MM.1S (cell line): ENCODE results near the gene TUT1.
A peak's percentile ranks its signal among the peaks of the same experiment; 100 is the strongest.

ENCODE experiments used
- DNase-seq: peaks from one replicate; pipeline ENCODE4 v3.0.0-alpha.2; 2015
- H2AFZ ChIP-seq: fragments of 300-600 bp; sonication (generic); 2 replicates; pipeline ENCODE4 v1.6.0; 2016; ENCODE audit warnings: antibody characterized with exemption, low read length
- H3F3A ChIP-seq: fragments of 300-600 bp; sonication (generic); 2 replicates; pipeline ENCODE4 v1.6.1; 2016; ENCODE audit warnings: mild to moderate bottlenecking, antibody characterized with exemption, low read length, moderate library complexity, mixed read lengths; ENCODE audit not compliant: insufficient read depth
- H3K27ac ChIP-seq: fragments of 300-600 bp; sonication (generic); 2 replicates; pipeline ENCODE4 v1.5.1; 2016; ENCODE audit warnings: mild to moderate bottlenecking, low read length
- H3K27me3 ChIP-seq: fragments of 300-600 bp; sonication (generic); replicated peaks from 2 replicates; pipeline ENCODE4 v1.6.0; 2016; ENCODE audit warnings: low read length; ENCODE audit not compliant: insufficient read depth
- H3K36me3 ChIP-seq: fragments of 300-600 bp; sonication (generic); replicated peaks from 2 replicates; pipeline ENCODE4 v1.6.1; 2016; ENCODE audit warnings: mild to moderate bottlenecking, low read length, mixed read lengths; ENCODE audit not compliant: insufficient read depth
- H3K4me1 ChIP-seq: fragments of 300-600 bp; sonication (generic); 2 replicates; pipeline ENCODE4 v1.6.1; 2016; ENCODE audit warnings: low read length, mixed read lengths
- H3K4me2 ChIP-seq: fragments of 300-600 bp; sonication (generic); 2 replicates; pipeline ENCODE4 v1.6.0; 2016; ENCODE audit warnings: low read depth, low read length
- H3K4me3 ChIP-seq: fragments of 300-600 bp; sonication (generic); 2 replicates; pipeline ENCODE4 v1.5.1; 2016; ENCODE audit warnings: low read length, mixed read lengths
- H3K79me2 ChIP-seq: fragments of 300-600 bp; sonication (generic); 2 replicates; pipeline ENCODE4 v1.6.1; 2016; ENCODE audit warnings: mixed run types, low read length, mixed read lengths
- H3K9ac ChIP-seq: fragments of 300-600 bp; sonication (generic); 2 replicates; pipeline ENCODE4 v1.6.1; 2016; ENCODE audit warnings: low read length, mixed read lengths
- H3K9me2 ChIP-seq: fragments of 300-600 bp; sonication (generic); replicated peaks from 2 replicates; pipeline ENCODE4 v1.6.1; 2016; ENCODE audit warnings: mild to moderate bottlenecking, low read length, mixed read lengths; ENCODE audit not compliant: insufficient read depth
- H3K9me3 ChIP-seq: fragments of 300-600 bp; sonication (generic); replicated peaks from 2 replicates; pipeline ENCODE4 v1.6.1; 2016; ENCODE audit warnings: mild to moderate bottlenecking, low read length, mixed read lengths; ENCODE audit not compliant: insufficient read depth
- H4K20me1 ChIP-seq: fragments of 300-600 bp; sonication (generic); 2 replicates; pipeline ENCODE4 v1.6.1; 2016; ENCODE audit warnings: mild to moderate bottlenecking, low read length, moderate library complexity, mixed read lengths; ENCODE audit not compliant: insufficient read depth
- EZH2 ChIP-seq: fragments of 300-600 bp; sonication (generic); optimal IDR thresholded peaks from 2 replicates; pipeline ENCODE3; 2017; ENCODE audit warnings: low read depth, mild to moderate bottlenecking, antibody characterized with exemption, low read length, mixed read lengths
- EZH2phosphoT487 ChIP-seq: fragments of 300-600 bp; sonication (generic); IDR thresholded peaks from 2 replicates; pipeline ENCODE4 v1.6.1; 2018; ENCODE audit warnings: antibody characterized with exemption, low read length
- TF ChIP-seq, protein P1 (sequence below): fragments of 300-600 bp; sonication (generic); IDR thresholded peaks from 2 replicates; pipeline ENCODE4 v1.5.1; 2016; ENCODE audit warnings: antibody characterized with exemption, low read length, mixed read lengths

Gene TUT1

DNA sequence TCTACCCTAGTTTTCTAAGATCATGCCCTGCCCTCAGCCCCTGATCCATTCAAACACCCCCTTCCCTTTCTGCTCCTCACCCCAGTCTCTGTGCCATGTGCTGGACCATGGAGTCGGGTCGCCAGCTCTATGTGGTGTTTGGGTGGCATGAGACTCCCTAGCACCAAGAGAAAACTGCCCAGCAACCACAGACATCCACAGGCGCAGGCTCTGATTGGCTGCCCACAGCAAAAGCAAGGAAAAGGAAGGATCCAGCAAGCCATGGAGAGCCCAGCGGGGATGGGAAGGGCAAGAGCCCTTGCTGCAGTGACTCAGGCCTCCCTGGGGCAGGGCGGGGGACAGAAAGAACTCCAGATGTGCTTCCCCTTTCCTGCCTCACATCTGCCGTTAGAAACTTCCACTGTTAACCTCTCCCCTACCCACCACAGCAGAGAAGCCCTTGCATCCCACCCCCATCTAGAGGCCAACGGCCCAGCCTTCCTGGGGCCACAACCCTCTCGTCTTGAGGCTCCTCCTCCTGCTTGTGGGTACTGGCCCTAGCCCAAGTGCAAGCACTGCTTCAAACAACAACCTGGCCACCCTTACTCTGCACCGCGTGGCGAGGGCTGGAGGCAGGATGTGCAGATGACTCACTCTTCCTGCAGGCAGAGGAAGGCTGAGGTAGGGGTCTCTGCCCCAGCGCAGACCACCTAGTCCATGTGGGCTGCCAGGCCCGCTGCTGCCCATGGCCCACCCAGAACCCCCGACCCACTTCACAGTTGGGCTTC is 35.0 kb downstream of the TUT1 start:
- no peaks in the 10 kb centered on the region for H3K9me2 ChIP-seq
- TF ChIP-seq EZH2: no peak
- TF ChIP-seq, protein P1, sequence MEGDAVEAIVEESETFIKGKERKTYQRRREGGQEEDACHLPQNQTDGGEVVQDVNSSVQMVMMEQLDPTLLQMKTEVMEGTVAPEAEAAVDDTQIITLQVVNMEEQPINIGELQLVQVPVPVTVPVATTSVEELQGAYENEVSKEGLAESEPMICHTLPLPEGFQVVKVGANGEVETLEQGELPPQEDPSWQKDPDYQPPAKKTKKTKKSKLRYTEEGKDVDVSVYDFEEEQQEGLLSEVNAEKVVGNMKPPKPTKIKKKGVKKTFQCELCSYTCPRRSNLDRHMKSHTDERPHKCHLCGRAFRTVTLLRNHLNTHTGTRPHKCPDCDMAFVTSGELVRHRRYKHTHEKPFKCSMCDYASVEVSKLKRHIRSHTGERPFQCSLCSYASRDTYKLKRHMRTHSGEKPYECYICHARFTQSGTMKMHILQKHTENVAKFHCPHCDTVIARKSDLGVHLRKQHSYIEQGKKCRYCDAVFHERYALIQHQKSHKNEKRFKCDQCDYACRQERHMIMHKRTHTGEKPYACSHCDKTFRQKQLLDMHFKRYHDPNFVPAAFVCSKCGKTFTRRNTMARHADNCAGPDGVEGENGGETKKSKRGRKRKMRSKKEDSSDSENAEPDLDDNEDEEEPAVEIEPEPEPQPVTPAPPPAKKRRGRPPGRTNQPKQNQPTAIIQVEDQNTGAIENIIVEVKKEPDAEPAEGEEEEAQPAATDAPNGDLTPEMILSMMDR: no peak
- TF ChIP-seq EZH2phosphoT487: no peak
- peak overlapping the region; percentile 29; the same call in 1 of the 2 replicates for H3K4me3 ChIP-seq
- H3K27me3 ChIP-seq: no peaks in the 10 kb centered on the region
- H3K9ac ChIP-seq: peak overlapping the region; percentile 91
- H3F3A ChIP-seq: peaks cover 70% of the 10 kb centered on the region
- H2AFZ ChIP-seq: peak overlapping the region; percentile 13; the same call in 1 of the 2 replicates
- no peaks in the 10 kb centered on the region for H4K20me1 ChIP-seq
- H3K4me1 ChIP-seq: peaks cover 81% of the 10 kb centered on the region
- no peaks in the 10 kb centered on the region for H3K9me3 ChIP-seq
- no peaks in the 10 kb centered on the region for H3K36me3 ChIP-seq
- H3K79me2 ChIP-seq: peaks cover 19% of the 10 kb centered on the region
- H3K27ac ChIP-seq: peak overlapping the region; percentile 99
- DNase-seq: peak; percentile 85
- peak overlapping the region; percentile 82 for H3K4me2 ChIP-seq

DNA sequence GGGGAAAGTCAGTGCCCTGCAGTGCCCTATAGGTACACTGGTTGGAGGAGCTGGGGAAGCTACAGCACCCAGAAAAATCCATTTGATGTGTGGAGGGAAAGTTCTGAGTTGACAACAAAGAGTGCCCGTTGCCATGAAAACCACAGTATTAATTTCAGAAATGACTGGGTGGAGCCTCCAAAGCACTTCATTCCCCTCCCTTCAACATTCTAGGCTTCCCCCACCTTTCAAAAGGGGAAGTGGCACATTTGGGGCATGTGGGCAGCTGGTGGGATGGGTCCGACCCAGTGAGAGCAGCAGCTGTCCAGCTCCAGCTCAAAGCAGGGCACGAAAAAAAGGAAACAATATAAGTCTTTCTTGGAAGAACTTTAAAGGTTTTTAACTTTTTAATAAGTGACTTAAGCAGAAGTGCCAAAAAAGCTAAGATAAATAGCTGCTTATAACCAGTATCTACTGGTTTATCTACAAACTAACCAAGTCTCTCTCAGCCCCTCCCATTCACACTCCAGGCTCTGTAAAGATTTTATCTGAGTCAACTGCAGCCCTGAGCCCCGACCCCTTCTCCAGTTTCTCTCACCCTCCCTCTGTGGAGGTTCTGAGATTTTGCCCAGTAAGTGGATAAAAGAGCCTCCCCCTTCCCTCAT is 35.7 kb downstream of the TUT1 start:
- no peaks in the 10 kb centered on the region for H3K27me3 ChIP-seq
- peak; percentile 72 for DNase-seq
- peaks cover 14% of the 10 kb centered on the region for H3K79me2 ChIP-seq
- no peaks in the 10 kb centered on the region for H3K36me3 ChIP-seq
- peaks cover 65% of the 10 kb centered on the region for H3F3A ChIP-seq
- H3K9me3 ChIP-seq: no peaks in the 10 kb centered on the region
- peaks cover 82% of the 10 kb centered on the region for H3K4me1 ChIP-seq
- peak overlapping the region; percentile 23; the same call in 1 of the 2 replicates for H3K4me3 ChIP-seq
- TF ChIP-seq EZH2 (no peak), EZH2phosphoT487 (no peak)
- TF ChIP-seq, protein P1: no peak
- no peaks in the 10 kb centered on the region for H3K9me2 ChIP-seq
- H3K4me2 ChIP-seq: peak overlapping the region; percentile 82
- peak overlapping the region; percentile 99 for H3K27ac ChIP-seq
- peak overlapping the region; percentile 91 for H3K9ac ChIP-seq
- no peak overlapping the region for H2AFZ ChIP-seq
- no peaks in the 10 kb centered on the region for H4K20me1 ChIP-seq

DNA sequence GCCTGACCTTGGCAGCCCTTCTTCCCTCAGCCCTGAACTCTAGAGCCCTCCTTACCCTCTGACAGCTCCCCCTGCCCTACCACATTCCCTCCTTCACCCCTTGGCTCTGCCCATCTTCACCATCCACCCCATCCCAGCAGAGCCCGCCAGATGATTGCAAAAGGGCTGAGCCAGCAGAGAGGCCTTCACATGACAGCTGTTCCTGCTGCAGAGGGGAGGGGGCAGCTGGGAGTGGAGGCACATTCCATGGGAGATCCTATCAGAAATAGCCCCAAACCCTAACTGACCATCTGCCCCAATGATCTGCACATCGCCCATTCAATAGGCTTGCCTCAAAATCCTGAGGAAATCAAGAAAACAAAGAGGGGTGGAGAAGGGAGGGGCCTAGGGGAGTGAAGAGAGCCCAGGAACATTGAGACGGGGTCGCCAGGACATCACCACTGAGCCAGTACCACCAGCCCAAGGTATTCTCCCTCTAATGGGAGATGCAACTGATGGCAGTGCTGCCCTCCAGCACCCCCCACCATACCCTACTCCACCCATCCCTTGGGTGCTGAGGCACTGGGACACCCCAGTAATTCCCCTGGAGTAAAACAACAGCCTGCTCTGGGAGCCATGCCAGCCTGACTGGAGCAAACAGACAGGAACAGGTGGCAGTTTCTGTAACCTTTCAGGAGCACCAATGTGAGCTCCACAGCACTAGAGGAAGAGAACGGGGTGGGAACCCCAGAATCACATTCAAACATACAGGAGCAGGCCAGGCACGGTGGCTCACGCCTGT is 36.7 kb downstream of the TUT1 start:
- Histone ChIP-seq H3K79me2 (peaks cover 9% of the 10 kb centered on the region), H3K4me3 (no peak overlapping the region), H3K27me3 (no peaks in the 10 kb centered on the region), H4K20me1 (no peaks in the 10 kb centered on the region), H3K4me2 (no peak overlapping the region; the same call in 1 of the 2 replicates), H2AFZ (no peak overlapping the region), H3K9me2 (no peaks in the 10 kb centered on the region), H3K9me3 (no peaks in the 10 kb centered on the region), H3K4me1 (peaks cover 73% of the 10 kb centered on the region), H3K36me3 (no peaks in the 10 kb centered on the region), H3K27ac (peak overlapping the region; percentile 99; the same call in 1 of the 2 replicates), H3F3A (peaks cover 61% of the 10 kb centered on the region), H3K9ac (peak overlapping the region; percentile 52; the same call in 1 of the 2 replicates)
- TF ChIP-seq, protein P1: no peak
- no peak for TF ChIP-seq EZH2phosphoT487
- TF ChIP-seq EZH2: no peak
- DNase-seq: no peak
